ENCODE results near the gene GABARAP.
"Not testable (repeated sequence)": the region's sequence is repeated elsewhere in the genome, so short reads cannot be mapped to it uniquely, and the experiment has no call there.

GABARAP gene

GRCh38 chr17:7260651-7261378, 18.6 kb upstream of the GABARAP start:
- no peak for DNase-seq

- no peak for DNase-seq
Measured at GRCh38 chr17:7260151-7260550, 17.9 kb upstream of the GABARAP start.

GRCh38 chr17:7259555-7259889, 17.3 kb upstream of the GABARAP start:
- DNase-seq = no peak

GRCh38 chr17:7258731-7259554, 16.7 kb upstream of the GABARAP start:
- no peak for DNase-seq

- DNase-seq = no peak
Measured at GRCh38 chr17:7256766-7257456, 14.7 kb upstream of the GABARAP start.

- DNase-seq = no peak
Measured at GRCh38 chr17:7254511-7254910, 12.3 kb upstream of the GABARAP start.

GRCh38 chr17:7253082-7253481, 10.8 kb upstream of the GABARAP start:
- no peak for DNase-seq

- DNase-seq = peak; percentile 93
Measured at GRCh38 chr17:7252176-7253043, 10.2 kb upstream of the GABARAP start, which contains the start of gene ELP5. TSS of gene ELP5 (plus strand) at chr17:7252215. CDS start at chr17:7252551, 336 bp downstream.

GRCh38 chr17:7251661-7252175, 9.5 kb upstream of the GABARAP start, which contains the start of gene CTDNEP1:
TSS of gene CTDNEP1 (minus strand) at chr17:7251734. CDS start at chr17:7251296, 438 bp downstream.
- peak; percentile 99 for DNase-seq

GRCh38 chr17:7250695-7251627, 8.7 kb upstream of the GABARAP start:
- no peak for DNase-seq

- no peak for DNase-seq
Measured at GRCh38 chr17:7249830-7250229, 7.6 kb upstream of the GABARAP start.

- no peak for DNase-seq
Measured at GRCh38 chr17:7249214-7249613, 7.0 kb upstream of the GABARAP start.

GRCh38 chr17:7248796-7249195, 6.5 kb upstream of the GABARAP start:
- DNase-seq = no peak

GRCh38 chr17:7246779-7247178, 4.5 kb upstream of the GABARAP start:
- DNase-seq = no peak

- not testable (repeated sequence) for DNase-seq
Measured at GRCh38 chr17:7243838-7244237, 1.6 kb upstream of the GABARAP start.

GRCh38 chr17:7243453-7243729, 1.1 kb upstream of the GABARAP start:
- no peak for DNase-seq

- DNase-seq = peak; percentile 82
Measured at GRCh38 chr17:7242717-7243452, 636 bp upstream of the GABARAP start.

GRCh38 chr17:7241090-7241733, 1.0 kb downstream of the GABARAP start:
- no peak for DNase-seq

GRCh38 chr17:7240375-7240774, 1.9 kb downstream of the GABARAP start:
- DNase-seq = no peak
